WTC11 (cell line): ENCODE data around the gene CYLD.

Experiments used
- CBFB ChIP-seq: sonication (generic); formaldehyde crosslinking; IDR thresholded peaks from 2 replicates; pipeline ENCODE4 v1.8.1; 2022; ENCODE audit warnings: mild to moderate bottlenecking, low read depth, missing genetic modification reagents
- ETV6 ChIP-seq: sonication (generic); formaldehyde crosslinking; IDR thresholded peaks from 2 replicates; pipeline ENCODE4 v1.8.1; 2022; ENCODE audit warnings: mild to moderate bottlenecking, missing genetic modification reagents
- NR2C2 ChIP-seq: sonication (generic); formaldehyde crosslinking; IDR thresholded peaks from 2 replicates; pipeline ENCODE4 v1.8.0; 2022; ENCODE audit warnings: mild to moderate bottlenecking, missing genetic modification reagents
- SP1 ChIP-seq: sonication (generic); formaldehyde crosslinking; conservative IDR thresholded peaks from 2 replicates; pipeline ENCODE4 v1.8.1; 2022; ENCODE audit warnings: missing genetic modification reagents
- ZNF219 ChIP-seq: sonication (generic); formaldehyde crosslinking; IDR thresholded peaks from 2 replicates; pipeline ENCODE4 v1.8.0; 2023; ENCODE audit warnings: missing genetic modification reagents, mild to moderate bottlenecking, borderline replicate concordance
- TF ChIP-seq, protein P1 (sequence below): fragments of 200-600 bp; IDR thresholded peaks from 2 replicates; pipeline ENCODE4 v1.8.0; 2022; ENCODE audit warnings: antibody characterized with exemption
- TF ChIP-seq, protein P2 (sequence below): sonication (generic); formaldehyde crosslinking; conservative IDR thresholded peaks from 2 replicates; pipeline ENCODE4 v1.8.1; 2022; ENCODE audit warnings: mild to moderate bottlenecking, missing genetic modification reagents

GRCh38 chr16:50742576-50743200 lies 802 bp downstream of the CYLD start:
- no peak for TF ChIP-seq NR2C2 (CRISPR knock-in tag)
- TF ChIP-seq ZNF219 (CRISPR knock-in tag), result no peak
- TF ChIP-seq, protein P1, sequence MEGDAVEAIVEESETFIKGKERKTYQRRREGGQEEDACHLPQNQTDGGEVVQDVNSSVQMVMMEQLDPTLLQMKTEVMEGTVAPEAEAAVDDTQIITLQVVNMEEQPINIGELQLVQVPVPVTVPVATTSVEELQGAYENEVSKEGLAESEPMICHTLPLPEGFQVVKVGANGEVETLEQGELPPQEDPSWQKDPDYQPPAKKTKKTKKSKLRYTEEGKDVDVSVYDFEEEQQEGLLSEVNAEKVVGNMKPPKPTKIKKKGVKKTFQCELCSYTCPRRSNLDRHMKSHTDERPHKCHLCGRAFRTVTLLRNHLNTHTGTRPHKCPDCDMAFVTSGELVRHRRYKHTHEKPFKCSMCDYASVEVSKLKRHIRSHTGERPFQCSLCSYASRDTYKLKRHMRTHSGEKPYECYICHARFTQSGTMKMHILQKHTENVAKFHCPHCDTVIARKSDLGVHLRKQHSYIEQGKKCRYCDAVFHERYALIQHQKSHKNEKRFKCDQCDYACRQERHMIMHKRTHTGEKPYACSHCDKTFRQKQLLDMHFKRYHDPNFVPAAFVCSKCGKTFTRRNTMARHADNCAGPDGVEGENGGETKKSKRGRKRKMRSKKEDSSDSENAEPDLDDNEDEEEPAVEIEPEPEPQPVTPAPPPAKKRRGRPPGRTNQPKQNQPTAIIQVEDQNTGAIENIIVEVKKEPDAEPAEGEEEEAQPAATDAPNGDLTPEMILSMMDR, result no peak
- TF ChIP-seq SP1, result no peak
- no peak for TF ChIP-seq ETV6 (CRISPR knock-in tag)
- TF ChIP-seq, protein P2, sequence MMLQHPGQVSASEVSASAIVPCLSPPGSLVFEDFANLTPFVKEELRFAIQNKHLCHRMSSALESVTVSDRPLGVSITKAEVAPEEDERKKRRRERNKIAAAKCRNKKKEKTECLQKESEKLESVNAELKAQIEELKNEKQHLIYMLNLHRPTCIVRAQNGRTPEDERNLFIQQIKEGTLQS, result no peak
- no peak for TF ChIP-seq CBFB
